Endothelial cell (in vitro differentiated cells): ENCODE measurements around the gene LRRFIP1. TPM values are rescaled to one million over a fixed set of nuclear protein-coding genes. Genes with fewer than 3 reads are reported as not detected.

Experiments
- DNase-seq: peaks from one replicate; pipeline ENCODE4 v3.0.0; 2021; ENCODE audit warnings: low spot score
- H3K27ac Mint-ChIP-seq: one replicate; pipeline ENCODE4 v1.8.0; 2021; ENCODE audit warnings: mixed read lengths, inconsistent platforms; ENCODE audit not compliant: unreplicated experiment
- H3K27me3 Mint-ChIP-seq: one replicate; pipeline ENCODE4 v1.8.0; 2021; ENCODE audit warnings: mild to moderate bottlenecking, moderate library complexity, mixed read lengths, inconsistent platforms; ENCODE audit not compliant: unreplicated experiment
- H3K36me3 Mint-ChIP-seq: one replicate; pipeline ENCODE4 v1.8.0; 2021; ENCODE audit warnings: mild to moderate bottlenecking, low read depth, mixed read lengths, inconsistent platforms; ENCODE audit not compliant: unreplicated experiment
- H3K4me1 Mint-ChIP-seq: one replicate; pipeline ENCODE4 v1.8.0; 2021; ENCODE audit warnings: mild to moderate bottlenecking, mixed read lengths, inconsistent platforms; ENCODE audit not compliant: unreplicated experiment
- H3K4me3 Mint-ChIP-seq: one replicate; pipeline ENCODE4 v1.8.0; 2021; ENCODE audit warnings: mild to moderate bottlenecking, mixed read lengths, inconsistent platforms; ENCODE audit not compliant: unreplicated experiment
- H3K9me3 Mint-ChIP-seq: one replicate; pipeline ENCODE4 v1.8.0; 2021; ENCODE audit warnings: mixed read lengths, inconsistent platforms; ENCODE audit not compliant: unreplicated experiment
- CTCF ChIP-seq: fragments of 200-600 bp; sonication (generic); IDR thresholded peaks from one replicate; pipeline ENCODE4 v1.5.0; 2021; ENCODE audit warnings: antibody characterized with exemption; ENCODE audit not compliant: unreplicated experiment
- total RNA-seq: library from RNA; stranded (reverse); fragmentation: NEBNext Ultra II Directional; extraction: Animal tissue kit (Norgen Biotek cat#: 25700); gene quantifications from one replicate; pipeline ENCODE4 v1.2.1, GENCODE V29; 2021; ENCODE audit not compliant: unreplicated experiment

LRRFIP1 gene
- total RNA-seq, 1 donor from 2014 or later, result 105 TPM

DNA sequence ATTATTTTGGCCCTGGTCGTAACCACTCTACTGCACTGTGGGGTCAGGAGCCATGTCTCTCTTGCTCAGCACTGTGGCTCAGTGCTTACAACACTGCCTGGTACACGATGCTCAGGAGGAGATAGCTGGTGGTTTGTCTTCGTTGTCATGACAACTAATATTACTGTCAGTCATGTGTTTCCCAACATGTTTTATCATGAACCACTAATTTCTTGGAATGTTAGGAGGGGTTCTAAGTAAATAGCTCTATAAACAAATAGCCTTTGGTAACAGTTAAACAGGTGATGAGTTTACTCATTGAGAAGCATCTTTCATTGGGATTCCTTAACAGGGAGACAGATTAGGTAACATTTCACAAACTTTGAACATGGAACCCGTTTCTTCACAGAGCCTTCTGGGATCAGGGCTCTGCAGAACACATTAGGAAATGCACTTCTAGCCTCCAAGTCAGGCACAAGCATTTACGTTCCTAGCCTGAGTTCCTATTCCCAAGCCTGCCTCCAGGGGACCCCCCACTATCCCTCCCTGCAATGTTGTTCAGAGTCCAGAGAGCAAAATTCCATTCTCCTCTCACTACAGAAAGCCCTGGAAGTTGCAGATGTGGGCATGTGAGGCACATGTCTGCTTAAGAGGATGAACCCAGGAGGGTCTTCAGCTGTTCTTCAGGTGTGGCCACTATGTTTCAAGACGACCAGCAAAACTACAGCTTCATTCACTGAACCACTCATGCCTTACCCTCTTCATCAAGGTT, 164.8 kb downstream of the LRRFIP1 start:
- H3K36me3 Mint-ChIP-seq, result peaks cover 5% of the 10 kb centered on the region
- DNase-seq, result peak; percentile 27
- TF ChIP-seq CTCF, result peak; percentile 29

GRCh38 chr2:237797253-237797652, 169.9 kb downstream of the LRRFIP1 start:
- peaks cover 2% of the 10 kb centered on the region for H3K4me1 Mint-ChIP-seq
- no peak overlapping the region for H3K4me3 Mint-ChIP-seq
- DNase-seq, result no peak
- H3K36me3 Mint-ChIP-seq, result peaks cover 6% of the 10 kb centered on the region
- no peak overlapping the region for H3K27ac Mint-ChIP-seq
- no peaks in the 10 kb centered on the region for H3K27me3 Mint-ChIP-seq
- no peak for TF ChIP-seq CTCF
- no peaks in the 10 kb centered on the region for H3K9me3 Mint-ChIP-seq

More for the DNA sequence above, 164.8 kb downstream of the LRRFIP1 start:
- H3K4me3 Mint-ChIP-seq, result no peak overlapping the region
- H3K4me1 Mint-ChIP-seq, result no peaks in the 10 kb centered on the region
- no peak overlapping the region for H3K27ac Mint-ChIP-seq
- H3K27me3 Mint-ChIP-seq, result peaks cover 1% of the 10 kb centered on the region
- peaks cover 3% of the 10 kb centered on the region for H3K9me3 Mint-ChIP-seq

DNA sequence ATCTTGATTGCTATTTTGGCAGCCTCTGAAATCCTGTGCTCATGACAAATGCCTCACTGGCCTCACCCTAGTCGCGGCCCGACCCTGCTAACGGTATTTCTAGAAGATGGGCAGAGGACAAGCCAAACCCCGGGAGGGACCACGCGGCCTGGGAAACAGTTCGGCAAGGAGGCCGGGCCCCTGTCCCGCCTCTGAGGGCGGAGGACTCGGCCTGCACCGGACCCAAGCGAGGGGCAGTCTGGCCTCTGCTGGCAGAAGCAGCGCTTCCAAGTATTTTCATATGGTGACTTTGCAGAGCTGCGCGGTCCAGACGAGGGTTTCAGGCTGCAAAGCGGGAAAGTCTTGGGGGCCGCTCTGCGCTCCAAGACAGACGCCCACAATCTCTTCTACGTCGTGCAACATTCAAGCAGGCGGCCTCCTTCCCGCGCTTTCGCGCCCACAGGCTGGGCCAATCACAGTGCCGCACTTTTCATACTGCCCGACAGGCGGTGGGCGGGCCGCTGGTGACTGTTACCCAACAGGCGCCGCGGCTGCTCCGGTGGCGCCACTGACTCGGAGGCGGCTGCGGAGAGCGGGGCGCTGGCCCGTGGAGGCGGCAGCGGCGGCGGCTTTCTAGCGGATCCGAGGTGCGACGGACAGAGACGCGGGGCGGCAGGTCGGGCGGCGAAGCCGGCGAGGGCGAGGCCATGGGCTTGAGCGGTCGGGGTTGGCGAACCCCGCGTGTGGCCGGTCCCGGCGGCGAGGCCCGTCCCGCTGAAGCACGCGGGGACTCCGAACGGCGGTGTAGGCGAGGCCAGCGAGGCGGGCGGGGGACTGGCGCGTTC, 171.1 kb downstream of the LRRFIP1 start, which contains the start of gene RBM44:
Gene RBM44 (plus strand): TSS at position 544 of the 824 bp plus-strand sequence. CDS start 14,831 bp downstream, outside the sequence.
- TF ChIP-seq CTCF, result no peak
- Mint-ChIP-seq H3K27me3 (no peaks in the 10 kb centered on the region), H3K4me3 (no peak within 1 kb of the TSS), H3K9me3 (no peaks in the 10 kb centered on the region), H3K27ac (no peak within 1 kb of the TSS), H3K36me3 (peaks cover 6% of the 10 kb centered on the region), H3K4me1 (peaks cover 2% of the 10 kb centered on the region)
- no peak for DNase-seq

- no peaks in the 10 kb centered on the region for H3K27me3 Mint-ChIP-seq
- H3K36me3 Mint-ChIP-seq, result peaks cover 6% of the 10 kb centered on the region
- H3K9me3 Mint-ChIP-seq, result no peaks in the 10 kb centered on the region
- no peak overlapping the region for H3K4me3 Mint-ChIP-seq
- peaks cover 2% of the 10 kb centered on the region for H3K4me1 Mint-ChIP-seq
- H3K27ac Mint-ChIP-seq, result no peak overlapping the region
- DNase-seq, result no peak
- TF ChIP-seq CTCF, result no peak
These were observed 171.7 kb downstream of the LRRFIP1 start for GRCh38 chr2:237799060-237799428.
